Esophagus squamous epithelium (tissue), 5 donors: ENCODE results near the gene HBA1. TPM values are rescaled to one million over a fixed set of nuclear protein-coding genes. Genes with fewer than 3 reads are reported as not detected.

Experiments
- DNase-seq: peaks from one replicate; lab custom pipeline; 2025; lab: John Stamatoyannopoulos, UW
- H3K27ac ChIP-seq, 4 donors: fragments of 200-600 bp; sonication (generic); one replicate each; pipeline ENCODE4 v1.5.1; 2016 to 2019; ENCODE audit warnings: mild to moderate bottlenecking in 1 of 4
- H3K27me3 ChIP-seq, 4 donors: fragments of 200-600 bp; sonication (generic); 1 replicate in 3 of 4; 2 replicates in 1 of 4; pipeline versions ENCODE4 v1.5.1 to v1.6.0; 2017 to 2021; ENCODE audit warnings: antibody characterized with exemption in 1 of 4
- H3K36me3 ChIP-seq, 3 donors: fragments of 200-600 bp; sonication (generic); one replicate each; pipeline ENCODE4 v1.5.1; 2016 to 2019
- H3K4me1 ChIP-seq, 3 donors: fragments of 200-600 bp; sonication (generic); one replicate each; pipeline ENCODE4 v1.5.1; 2017 to 2019
- H3K4me3 ChIP-seq, 4 donors: fragments of 200-600 bp; sonication (generic); 1 replicate in 3 of 4; 2 replicates in 1 of 4; pipeline ENCODE4 v1.5.1; 2016 to 2019; ENCODE audit warnings: mild to moderate bottlenecking in 2 of 4, moderate library complexity in 1 of 4
- H3K9me3 ChIP-seq, 3 donors: fragments of 200-600 bp; sonication (generic); one replicate each; pipeline ENCODE4 v1.5.1; 2016 to 2019
- POLR2A ChIP-seq, 4 donors: fragments of 450-650 bp; IDR thresholded peaks; one replicate each; pipeline ENCODE4 v1.6.1; 2017; ENCODE audit warnings: antibody characterized with exemption in 4 of 4, mild to moderate bottlenecking in 4 of 4, moderate library complexity in 3 of 4
- WGBS, 2 donors: methylation state at CpG; one replicate each; pipeline ENCODE4 v1.1.5; 2018; 5-methylcytosine and 5-hydroxymethylcytosine counted together
- intact Hi-C: fragments of 100-400 bp; cut with DNase I; formaldehyde crosslinking; loops from one replicate; pipeline ENCODE4 v1.15.0; 2022
- total RNA-seq, 4 donors: library from RNA; depleted of rRNA; stranded (reverse); fragments of >200 nt; gene quantifications; one replicate each; pipeline ENCODE4 v1.1.0, GENCODE V29; 2016
- TF ChIP-seq, protein P1 (sequence below), 6 experiments: fragments of 450-650 bp in 4 of 6; fragments of 200-600 bp in 2 of 6; sonication (generic) in 2 of 6; IDR thresholded peaks; one replicate each; pipeline ENCODE4 v1.5.1; 2016 to 2019; ENCODE audit warnings: antibody characterized with exemption in 6 of 6, mild to moderate bottlenecking in 4 of 6, moderate library complexity in 4 of 6
- donor health status: DM: yes; HTN: yes; CAD: no.

Gene HBA1
- total RNA-seq, 4 donors from 2014 or later = 1.0 to 12.9 TPM; not detected in 2

DNA sequence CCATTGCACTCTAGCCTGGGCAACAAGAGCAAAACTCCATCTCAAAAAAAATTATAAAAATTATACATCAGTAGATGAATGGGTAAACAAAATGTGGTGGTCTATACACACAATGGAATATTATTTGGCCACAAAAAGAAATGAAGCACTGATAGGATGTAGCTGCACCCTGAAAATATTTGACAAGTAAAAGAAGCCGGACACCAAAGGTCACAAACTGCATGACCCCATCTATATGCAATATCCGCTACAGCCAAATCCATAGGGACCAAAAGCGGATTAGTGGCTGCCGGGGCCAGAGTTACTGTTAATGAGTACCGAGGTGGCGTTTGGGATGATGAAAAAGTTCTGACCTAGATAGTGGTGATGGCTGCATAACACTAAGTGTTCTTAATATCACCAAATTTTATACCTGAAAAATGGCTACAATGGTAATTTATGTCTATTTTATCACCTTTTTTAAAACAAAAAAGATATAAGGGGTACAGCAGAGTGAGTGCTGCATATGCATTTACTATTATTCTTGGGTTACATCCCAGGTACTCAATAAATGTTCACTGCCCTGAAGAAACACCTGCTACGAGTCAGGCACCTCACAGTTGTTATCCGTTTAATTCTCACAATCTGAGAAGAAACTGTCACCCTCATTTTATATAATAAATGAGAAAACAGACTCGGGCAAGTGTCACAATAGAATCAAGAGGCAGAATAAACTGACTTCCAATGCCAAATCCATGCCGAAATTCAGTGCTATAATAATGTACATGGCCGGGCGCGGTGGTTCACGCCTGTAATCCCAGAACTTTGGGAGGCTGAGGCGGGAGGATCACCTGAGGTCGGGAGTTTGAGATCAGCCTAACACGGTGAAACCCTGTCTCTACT lies 3.0 kb downstream of the HBA1 start:
- intact Hi-C loops = no loop called here
- WGBS, 2 donors = 73 to 74% methylated on average over 17 of the region's 17 CpGs
- peaks cover 5 to 66% (median 37%) of the 10 kb centered on the region in 4 donors for H3K27me3 ChIP-seq

DNA sequence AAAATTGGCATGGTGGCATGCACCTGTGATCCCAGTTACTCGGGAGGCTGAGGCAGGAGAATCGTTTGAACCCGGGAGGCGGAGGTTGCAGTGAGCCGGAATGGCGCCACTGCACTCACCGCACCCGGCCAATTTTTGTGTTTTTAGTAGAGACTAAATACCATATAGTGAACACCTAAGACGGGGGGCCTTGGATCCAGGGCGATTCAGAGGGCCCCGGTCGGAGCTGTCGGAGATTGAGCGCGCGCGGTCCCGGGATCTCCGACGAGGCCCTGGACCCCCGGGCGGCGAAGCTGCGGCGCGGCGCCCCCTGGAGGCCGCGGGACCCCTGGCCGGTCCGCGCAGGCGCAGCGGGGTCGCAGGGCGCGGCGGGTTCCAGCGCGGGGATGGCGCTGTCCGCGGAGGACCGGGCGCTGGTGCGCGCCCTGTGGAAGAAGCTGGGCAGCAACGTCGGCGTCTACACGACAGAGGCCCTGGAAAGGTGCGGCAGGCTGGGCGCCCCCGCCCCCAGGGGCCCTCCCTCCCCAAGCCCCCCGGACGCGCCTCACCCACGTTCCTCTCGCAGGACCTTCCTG lies 3.7 kb downstream of the HBA1 start, which contains the start of gene HBQ1:
Gene HBQ1, plus strand, starts transcription at position 359 of the 575 bp plus-strand sequence. Its CDS starts 28 bp downstream, at position 387.
- Histone ChIP-seq H3K4me1 (peaks cover 13 to 34% (median 16%) of the 10 kb centered on the region in 3 donors), H3K9me3 (no peaks in the 10 kb centered on the region), H3K27ac (no peak within 1 kb of the TSS), H3K36me3 (no peaks in the 10 kb centered on the region), H3K4me3 (peak within 1 kb of the TSS; percentile 4 to 61 (median 24)), H3K27me3 (peaks cover 5 to 59% (median 34%) of the 10 kb centered on the region in 4 donors)
- WGBS, 2 donors = 26 to 52% methylated on average over 9 to 18 of the region's 59 CpGs
- TF ChIP-seq, protein P1, sequence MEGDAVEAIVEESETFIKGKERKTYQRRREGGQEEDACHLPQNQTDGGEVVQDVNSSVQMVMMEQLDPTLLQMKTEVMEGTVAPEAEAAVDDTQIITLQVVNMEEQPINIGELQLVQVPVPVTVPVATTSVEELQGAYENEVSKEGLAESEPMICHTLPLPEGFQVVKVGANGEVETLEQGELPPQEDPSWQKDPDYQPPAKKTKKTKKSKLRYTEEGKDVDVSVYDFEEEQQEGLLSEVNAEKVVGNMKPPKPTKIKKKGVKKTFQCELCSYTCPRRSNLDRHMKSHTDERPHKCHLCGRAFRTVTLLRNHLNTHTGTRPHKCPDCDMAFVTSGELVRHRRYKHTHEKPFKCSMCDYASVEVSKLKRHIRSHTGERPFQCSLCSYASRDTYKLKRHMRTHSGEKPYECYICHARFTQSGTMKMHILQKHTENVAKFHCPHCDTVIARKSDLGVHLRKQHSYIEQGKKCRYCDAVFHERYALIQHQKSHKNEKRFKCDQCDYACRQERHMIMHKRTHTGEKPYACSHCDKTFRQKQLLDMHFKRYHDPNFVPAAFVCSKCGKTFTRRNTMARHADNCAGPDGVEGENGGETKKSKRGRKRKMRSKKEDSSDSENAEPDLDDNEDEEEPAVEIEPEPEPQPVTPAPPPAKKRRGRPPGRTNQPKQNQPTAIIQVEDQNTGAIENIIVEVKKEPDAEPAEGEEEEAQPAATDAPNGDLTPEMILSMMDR (IDR thresholded peaks at IDR 0.05) = peak in 2 of 6 experiments; percentile 15 to 24
- no peak for TF ChIP-seq POLR2A (IDR thresholded peaks at IDR 0.05)
- DNase-seq = no peak
- intact Hi-C loops = no loop called here

More for the DNA sequence above, 3.0 kb downstream of the HBA1 start:
- H3K9me3 ChIP-seq = no peaks in the 10 kb centered on the region
- TF ChIP-seq POLR2A (IDR thresholded peaks at IDR 0.05) = no peak
- TF ChIP-seq, protein P1 (IDR thresholded peaks at IDR 0.05) = no peak
- no peak overlapping the region for H3K27ac ChIP-seq
- DNase-seq = no peak
- H3K4me1 ChIP-seq = peaks cover 13 to 34% (median 16%) of the 10 kb centered on the region in 3 donors
- H3K36me3 ChIP-seq = no peaks in the 10 kb centered on the region
- H3K4me3 ChIP-seq = no peak overlapping the region

DNA sequence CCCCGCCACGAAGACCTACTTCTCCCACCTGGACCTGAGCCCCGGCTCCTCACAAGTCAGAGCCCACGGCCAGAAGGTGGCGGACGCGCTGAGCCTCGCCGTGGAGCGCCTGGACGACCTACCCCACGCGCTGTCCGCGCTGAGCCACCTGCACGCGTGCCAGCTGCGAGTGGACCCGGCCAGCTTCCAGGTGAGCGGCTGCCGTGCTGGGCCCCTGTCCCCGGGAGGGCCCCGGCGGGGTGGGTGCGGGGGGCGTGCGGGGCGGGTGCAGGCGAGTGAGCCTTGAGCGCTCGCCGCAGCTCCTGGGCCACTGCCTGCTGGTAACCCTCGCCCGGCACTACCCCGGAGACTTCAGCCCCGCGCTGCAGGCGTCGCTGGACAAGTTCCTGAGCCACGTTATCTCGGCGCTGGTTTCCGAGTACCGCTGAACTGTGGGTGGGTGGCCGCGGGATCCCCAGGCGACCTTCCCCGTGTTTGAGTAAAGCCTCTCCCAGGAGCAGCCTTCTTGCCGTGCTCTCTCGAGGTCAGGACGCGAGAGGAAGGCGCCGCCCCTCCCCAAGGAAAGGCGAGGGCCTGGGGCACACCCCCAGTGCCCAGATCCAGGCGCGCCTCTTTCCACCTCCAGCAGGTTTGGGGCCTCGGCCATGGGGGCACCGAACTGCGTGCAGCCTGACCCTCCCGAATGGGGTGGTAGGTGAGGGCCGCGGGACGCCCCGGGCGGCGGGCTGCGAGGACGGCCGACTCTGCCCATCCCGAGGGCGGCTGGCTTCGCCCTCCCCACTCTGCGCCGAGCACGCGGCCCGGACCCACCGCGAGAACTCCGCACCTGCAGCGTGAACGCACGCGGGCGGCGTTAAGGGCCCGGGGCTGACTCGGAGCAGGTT lies 4.4 kb downstream of the HBA1 start:
- no CpG with 5 or more reads among the region's 89 CpGs for WGBS, 2 donors

DNA sequence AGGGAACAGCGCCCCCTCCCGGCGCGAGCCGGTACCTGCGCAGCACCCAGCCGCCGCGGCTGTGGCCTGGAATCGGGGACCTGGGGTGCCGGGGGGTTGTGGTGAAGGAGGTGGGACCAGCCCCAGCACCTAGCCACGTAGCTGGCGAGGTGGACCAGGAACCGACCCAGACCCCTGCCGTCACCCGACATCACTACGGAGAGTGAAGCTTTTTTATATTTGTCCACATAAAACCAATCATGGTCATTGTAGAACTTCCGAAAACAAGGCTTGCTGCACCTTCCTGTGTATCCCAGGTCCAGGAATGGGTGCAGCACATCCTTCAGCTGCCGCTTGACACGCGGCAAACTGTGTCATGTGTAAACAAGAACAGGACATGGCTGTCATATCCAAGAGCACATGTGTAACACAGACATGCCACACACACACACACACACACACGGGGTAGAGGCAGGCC lies 5.1 kb downstream of the HBA1 start:
- Histone ChIP-seq H3K36me3 (no peaks in the 10 kb centered on the region), H3K27ac (no peak overlapping the region), H3K9me3 (no peaks in the 10 kb centered on the region), H3K27me3 (peaks cover 5 to 46% (median 31%) of the 10 kb centered on the region in 4 donors), H3K4me3 (peak overlapping the region in 2 of 4 donors; percentile 38 to 61), H3K4me1 (peaks cover 13 to 30% (median 16%) of the 10 kb centered on the region in 3 donors)
- intact Hi-C loops = no loop called here
- WGBS, 2 donors = 0 to 33% methylated on average over 5 to 7 of the region's 22 CpGs
- TF ChIP-seq, protein P1 (IDR thresholded peaks at IDR 0.05) = peak; percentile 93 to 99 (median 97)
- no peak for TF ChIP-seq POLR2A (IDR thresholded peaks at IDR 0.05)
- DNase-seq = no peak

More for the DNA sequence above, 4.4 kb downstream of the HBA1 start:
- Histone ChIP-seq H3K27me3 (peaks cover 5 to 51% (median 31%) of the 10 kb centered on the region in 4 donors), H3K27ac (no peak overlapping the region), H3K36me3 (no peaks in the 10 kb centered on the region), H3K4me3 (peak overlapping the region; percentile 4 to 61 (median 24)), H3K9me3 (no peaks in the 10 kb centered on the region), H3K4me1 (peaks cover 13 to 33% (median 16%) of the 10 kb centered on the region in 3 donors)
- TF ChIP-seq, protein P1 (IDR thresholded peaks at IDR 0.05) = no peak
- TF ChIP-seq POLR2A (IDR thresholded peaks at IDR 0.05) = no peak
- intact Hi-C loops = no loop called here
- no peak for DNase-seq
